H1 (cell line): ENCODE results near the gene PKP3. TPM values are rescaled to one million over a fixed set of nuclear protein-coding genes. Genes with fewer than 3 reads are reported as not detected.

Experiments used
- CTCF ChIA-PET: fragments of 300-600 bp; sonication (Branson Sonifier 250); formaldehyde crosslinking; loops from one replicate; lab custom pipeline; 2021; ENCODE audit not compliant: partially characterized antibody; lab: Charles Lee
- POLR2A ChIA-PET: fragments of 300-600 bp; sonication (Branson Sonifier 250); formaldehyde crosslinking; loops from one replicate; lab custom pipeline; 2021; ENCODE audit warnings: inconsistent platforms; ENCODE audit not compliant: partially characterized antibody; lab: Charles Lee
- DNase-seq, 2 experiments: peaks; one replicate each; pipeline versions ENCODE4 v3.0.0 to v3.0.0-alpha.2; 2010 to 2022; ENCODE audit warnings: low spot score in 2 of 2, low read depth in 1 of 2, mixed read lengths in 1 of 2
- FAIRE-seq: peaks from 2 replicates; lab custom pipeline; 2011; peaks lifted over from hg19 to GRCh38; lab: Jason Lieb, UNC
- H2AFZ ChIP-seq: 2 replicates; pipeline ENCODE4 v1.8.1; 2012; ENCODE audit warnings: low read length, inconsistent platforms
- H2AK5ac ChIP-seq: 2 replicates; pipeline ENCODE4 v1.6.1; 2013; ENCODE audit warnings: low read depth, low read length
- H2BK120ac ChIP-seq: replicated peaks from 2 replicates; pipeline ENCODE3; 2013; ENCODE audit warnings: low read depth, low read length, inconsistent platforms
- H2BK12ac ChIP-seq: 2 replicates; pipeline ENCODE4 v1.6.1; 2013; ENCODE audit warnings: low read depth, low read length
- H2BK15ac ChIP-seq: 2 replicates; pipeline ENCODE4 v1.6.1; 2013; ENCODE audit warnings: low read length
- H2BK20ac ChIP-seq: 2 replicates; pipeline ENCODE4 v1.6.1; 2013; ENCODE audit warnings: low read length
- H2BK5ac ChIP-seq: 2 replicates; pipeline ENCODE4 v1.6.1; 2013; ENCODE audit warnings: low read depth, low read length
- H3K14ac ChIP-seq: 2 replicates; pipeline ENCODE4 v1.6.1; 2013; ENCODE audit warnings: inconsistent platforms; ENCODE audit not compliant: insufficient read length
- H3K18ac ChIP-seq: 2 replicates; pipeline ENCODE4 v1.6.1; 2013; ENCODE audit warnings: low read length; ENCODE audit errors: extremely low read depth
- H3K23ac ChIP-seq: 2 replicates; pipeline ENCODE4 v1.6.1; 2013; ENCODE audit warnings: inconsistent platforms; ENCODE audit not compliant: insufficient read length
- H3K23me2 ChIP-seq: 2 replicates; pipeline ENCODE4 v1.6.1; 2013; ENCODE audit warnings: low read depth, low read length
- H3K27ac ChIP-seq: 2 replicates; pipeline ENCODE4 v1.6.1; 2011; ENCODE audit warnings: low read depth, low read length, inconsistent platforms
- H3K27me3 ChIP-seq, 4 experiments: replicated peaks in 1 of 4; 1 replicate in 1 of 4; 2 replicates in 3 of 4; pipeline versions ENCODE4 v1.6.1 to v1.8.1; 2011 to 2013; ENCODE audit warnings: low read length in 3 of 4, mild to moderate bottlenecking in 3 of 4, inconsistent platforms in 2 of 4, mixed read lengths in 2 of 4, moderate library complexity in 1 of 4; ENCODE audit not compliant: control insufficient read depth in 3 of 4, insufficient read depth in 3 of 4; ENCODE audit errors: extremely low read depth in 1 of 4
- H3K36me3 ChIP-seq, 4 experiments: 2 replicates each; pipeline versions ENCODE4 v1.6.1 to v1.8.1; 2011 to 2013; ENCODE audit warnings: mild to moderate bottlenecking in 4 of 4, low read length in 3 of 4, moderate library complexity in 2 of 4, control low read depth in 1 of 4, inconsistent platforms in 1 of 4; ENCODE audit not compliant: insufficient read depth in 4 of 4, control insufficient read depth in 2 of 4
- H3K4ac ChIP-seq: replicated peaks from 2 replicates; pipeline ENCODE3; 2013; ENCODE audit warnings: low read length, low read depth, mixed read lengths, inconsistent platforms; ENCODE audit not compliant: insufficient read length
- H3K4me1 ChIP-seq, 4 experiments: replicated peaks in 1 of 4; 1 replicate in 1 of 4; 2 replicates in 3 of 4; pipeline versions ENCODE4 v1.6.1 to v1.8.1; 2011 to 2013; ENCODE audit warnings: low read length in 3 of 4, inconsistent platforms in 2 of 4, mixed read lengths in 1 of 4; ENCODE audit not compliant: insufficient read depth in 4 of 4, control insufficient read depth in 3 of 4
- H3K4me2 ChIP-seq, 2 experiments: 2 replicates each; pipeline versions ENCODE4 v1.6.1 to v1.8.1; 2011 to 2013; ENCODE audit warnings: low read depth in 2 of 2, low read length in 2 of 2, control low read depth in 1 of 2, inconsistent platforms in 1 of 2, mild to moderate bottlenecking in 1 of 2; ENCODE audit not compliant: insufficient read depth in 1 of 2
- H3K4me3 ChIP-seq, 4 experiments: fragments of 200-600, 300-600 bp in 1 of 4; sonication (generic), shearing (Covaris generic), sonication (Bioruptor Twin) in 1 of 4; 2 replicates each; pipeline versions ENCODE4 v1.5.1 to v1.8.1; 2011 to 2016; ENCODE audit warnings: low read length in 4 of 4, low read depth in 3 of 4, control low read depth in 2 of 4, inconsistent platforms in 2 of 4, mild to moderate bottlenecking in 2 of 4, mixed read lengths in 1 of 4, moderate library complexity in 1 of 4; ENCODE audit not compliant: insufficient read depth in 2 of 4; ENCODE audit errors: extremely low read depth in 1 of 4
- H3K56ac ChIP-seq: replicated peaks from 2 replicates; pipeline ENCODE3; 2013; ENCODE audit warnings: low read depth, mild to moderate bottlenecking, mixed read lengths, low read length, inconsistent platforms; ENCODE audit not compliant: insufficient read length
- H3K79me1 ChIP-seq: 2 replicates; pipeline ENCODE4 v1.6.1; 2013; ENCODE audit warnings: low read depth, low read length, control low read depth
- H3K79me2 ChIP-seq, 2 experiments: 2 replicates each; pipeline versions ENCODE4 v1.6.1 to v1.8.1; 2012 to 2013; ENCODE audit warnings: low read length in 2 of 2, mild to moderate bottlenecking in 2 of 2, inconsistent platforms in 1 of 2; ENCODE audit not compliant: insufficient read depth in 2 of 2, control insufficient read depth in 1 of 2
- H3K9ac ChIP-seq, 4 experiments: replicated peaks in 1 of 4; 1 replicate in 1 of 4; 2 replicates in 3 of 4; pipeline versions ENCODE4 v1.6.1 to v1.8.1; 2011 to 2013; ENCODE audit warnings: low read depth in 3 of 4, low read length in 3 of 4, control low read depth in 2 of 4, mild to moderate bottlenecking in 2 of 4, moderate library complexity in 2 of 4, inconsistent platforms in 1 of 4; ENCODE audit errors: extremely low read depth in 1 of 4
- H3K9me3 ChIP-seq, 2 experiments: 2 replicates each; pipeline versions ENCODE4 v1.6.1 to v1.8.1; 2012 to 2013; ENCODE audit warnings: mild to moderate bottlenecking in 2 of 2, moderate library complexity in 2 of 2, control low read depth in 1 of 2, inconsistent platforms in 1 of 2, low read depth in 1 of 2, low read length in 1 of 2, mixed read lengths in 1 of 2; ENCODE audit not compliant: insufficient read depth in 2 of 2
- H4K20me1 ChIP-seq, 2 experiments: replicated peaks in 1 of 2; 2 replicates each; pipeline versions ENCODE3 to v1.8.1; 2011 to 2013; ENCODE audit warnings: inconsistent platforms in 2 of 2, low read length in 2 of 2, mild to moderate bottlenecking in 1 of 2; ENCODE audit not compliant: insufficient read depth in 2 of 2, control insufficient read depth in 1 of 2
- H4K5ac ChIP-seq: 2 replicates; pipeline ENCODE4 v1.6.1; 2013; ENCODE audit warnings: low read length, low read depth, mixed read lengths, inconsistent platforms; ENCODE audit not compliant: insufficient read length
- H4K8ac ChIP-seq: 2 replicates; pipeline ENCODE4 v1.8.0; 2013; ENCODE audit warnings: mild to moderate bottlenecking, moderate library complexity, low read length, inconsistent platforms; ENCODE audit not compliant: insufficient read depth; ENCODE audit errors: extremely low read depth
- H4K91ac ChIP-seq: replicated peaks from 2 replicates; pipeline ENCODE3; 2013; ENCODE audit warnings: low read length, mixed read lengths, inconsistent platforms; ENCODE audit not compliant: insufficient read length
- ASH2L ChIP-seq: fragments of 200-600, 300-600 bp; sonication (generic); IDR thresholded peaks from one replicate; pipeline ENCODE4 v1.7.1; 2017; ENCODE audit warnings: low read length
- EP300 ChIP-seq, 2 experiments: IDR thresholded peaks; 1 replicate in 1 of 2; 2 replicates in 1 of 2; pipeline ENCODE4 v1.6.1; 2011 to 2012; ENCODE audit warnings: low read depth in 2 of 2, low read length in 2 of 2, mild to moderate bottlenecking in 2 of 2, borderline replicate concordance in 1 of 2, inconsistent platforms in 1 of 2, moderate library complexity in 1 of 2
- FOSL1 ChIP-seq: IDR thresholded peaks from 2 replicates; pipeline ENCODE4 v1.6.1; 2011; ENCODE audit warnings: mild to moderate bottlenecking, low read depth, low read length, moderate library complexity; ENCODE audit not compliant: insufficient read depth
- GTF2F1 ChIP-seq: IDR thresholded peaks from 2 replicates; pipeline ENCODE4 v1.6.1; 2012; ENCODE audit warnings: low read depth, low read length, improper control_type of control experiment, borderline replicate concordance
- HDAC6 ChIP-seq: IDR thresholded peaks from one replicate; pipeline ENCODE4 v1.7.1; 2012; ENCODE audit warnings: low read depth, mild to moderate bottlenecking, inconsistent platforms, low read length, moderate library complexity
- POLR2A ChIP-seq, 2 experiments: IDR thresholded peaks; 1 replicate in 1 of 2; 2 replicates in 1 of 2; pipeline ENCODE4 v1.6.1; 2011; ENCODE audit warnings: low read depth in 2 of 2, low read length in 2 of 2, mild to moderate bottlenecking in 2 of 2; ENCODE audit errors: control extremely low read depth in 1 of 2
- POLR2AphosphoS5 ChIP-seq: IDR thresholded peaks from 2 replicates; pipeline ENCODE4 v1.6.1; 2011; ENCODE audit warnings: low read depth, low read length
- RXRA ChIP-seq: IDR thresholded peaks from 2 replicates; pipeline ENCODE4 v1.6.1; 2011; ENCODE audit warnings: low read depth, mild to moderate bottlenecking, low read length, moderate library complexity; ENCODE audit not compliant: insufficient read depth
- SIRT6 ChIP-seq: IDR thresholded peaks from one replicate; pipeline ENCODE4 v1.7.1; 2012; ENCODE audit warnings: low read length, inconsistent platforms
- TAF1 ChIP-seq: IDR thresholded peaks from 2 replicates; pipeline ENCODE4 v1.6.1; 2011; ENCODE audit warnings: mild to moderate bottlenecking, low read depth, low read length
- TBP ChIP-seq: IDR thresholded peaks from 2 replicates; pipeline ENCODE4 v1.6.1; 2011; ENCODE audit warnings: low read depth, low read length, improper control_type of control experiment
- WGBS, 2 experiments: shearing (Covaris generic) in 1 of 2; methylation state at CpG; one replicate each; pipeline versions ENCODE4 v1.1.6 to v1.1.7; 2013 to 2015; ENCODE audit warnings: low lambda C conversion rate in 2 of 2, mixed read lengths in 2 of 2, inconsistent platforms in 1 of 2, low coverage in 1 of 2, missing lambda C conversion rate in 1 of 2; ENCODE audit not compliant: insufficient replicate concordance in 2 of 2, insufficient coverage in 1 of 2, insufficient read length in 1 of 2; ENCODE audit errors: extremely low coverage in 1 of 2, missing lambda C conversion rate in 1 of 2; 5-methylcytosine and 5-hydroxymethylcytosine counted together
- polyA plus RNA-seq, 7 experiments: library from polyadenylated mRNA; depleted of rRNA in 3 of 7; stranded (reverse) in 5 of 7; unstranded in 2 of 7; fragments of >200 nt in 5 of 7; fragments of 200-250 nt in 2 of 7; gene quantifications; 1 replicate in 5 of 7; 2 replicates in 1 of 7; 4 replicates in 1 of 7; pipeline versions ENCODE4 v1.2.1 to v1.2.3, GENCODE V29; 2011 to 2013; ENCODE audit warnings: missing spikeins in 2 of 7, mixed read lengths in 2 of 7
- total RNA-seq: library from RNA; stranded (reverse); fragmentation: NEBNext Ultra II Directional; extraction: Animal tissue kit (Norgen Biotek cat#: 25700); gene quantifications from 2 replicates; pipeline ENCODE4 v1.2.1, GENCODE V29; 2021

The PKP3 gene
- total and polyA plus RNA-seq, 2 of the 8 experiments (the other 6 are each of a cell fraction or from before 2014, with no cell fraction given), result 16.7 to 28.7 TPM

DNA sequence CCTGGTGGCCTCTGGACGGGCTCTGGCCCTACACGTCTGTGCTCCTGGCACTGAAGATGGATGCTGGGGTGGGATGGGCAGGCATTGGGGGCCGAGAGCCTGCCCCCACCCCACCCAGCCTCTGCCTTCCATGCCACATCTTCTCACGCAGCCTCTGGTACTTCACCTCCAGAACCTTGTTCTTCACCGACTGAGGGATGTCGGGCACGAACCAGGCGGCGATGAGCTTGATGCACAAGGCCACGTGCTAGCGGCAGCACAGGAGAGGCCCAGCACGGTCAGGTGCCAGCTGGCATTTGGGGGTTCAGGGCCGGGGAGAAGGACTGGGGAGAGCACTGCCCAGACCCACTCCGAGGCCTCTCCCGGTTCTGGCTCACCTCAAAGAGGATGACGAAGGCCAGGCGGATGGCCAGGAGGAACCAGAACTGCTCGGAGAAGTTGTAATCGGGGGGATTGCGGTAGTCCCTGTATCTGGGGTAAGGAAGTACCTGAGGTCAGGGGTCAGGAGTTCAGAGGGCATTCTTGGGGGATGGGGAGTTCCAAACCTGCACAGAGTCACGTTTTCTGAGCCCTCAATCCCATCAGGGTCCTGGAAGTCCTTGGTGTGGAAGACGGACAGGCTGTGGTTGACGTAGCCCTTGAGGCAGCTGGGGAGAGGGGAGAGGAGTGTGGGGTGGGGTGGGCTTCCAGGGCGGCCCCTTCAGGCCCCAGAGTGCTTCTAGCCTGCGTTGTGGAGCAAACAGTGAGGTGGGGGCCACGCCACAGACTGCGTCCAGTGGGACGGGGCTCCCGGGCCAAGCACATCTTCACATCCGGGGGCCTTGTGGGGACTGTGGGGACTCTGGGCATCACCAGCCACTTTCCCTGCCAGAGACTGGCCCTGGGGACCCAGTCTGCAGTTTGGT is 24.6 kb downstream of the PKP3 start:
- TF ChIP-seq TAF1, result no peak
- TF ChIP-seq POLR2A (IDR thresholded peaks at IDR 0.05; ENCODE audit: control extremely low read depth in 1 of 2, low read depth in 2 of 2, low read length in 2 of 2), result no peak
- no peak for TF ChIP-seq ASH2L
- TF ChIP-seq SIRT6, result no peak
- no peak for TF ChIP-seq FOSL1
- no peak for TF ChIP-seq EP300 (IDR thresholded peaks at IDR 0.05; ENCODE audit: borderline replicate concordance in 1 of 2, low read depth in 2 of 2, low read length in 2 of 2)
- TF ChIP-seq POLR2AphosphoS5, result no peak
- TF ChIP-seq RXRA, result no peak
- no peak for TF ChIP-seq TBP
- no peak for TF ChIP-seq HDAC6
- TF ChIP-seq GTF2F1, result no peak
- Histone ChIP-seq H2BK12ac (peak overlapping the region; percentile 5; the same call in 1 of the 2 replicates), H3K36me3 (no peaks in the 10 kb centered on the region; a peak in 1 of 8 replicates), H3K9ac (no peak overlapping the region), H3K9me3 (no peaks in the 10 kb centered on the region), H2BK120ac (no peak overlapping the region), H3K79me2 (peaks cover 0 to 14% of the 10 kb centered on the region in 2 experiments; a peak in 1 of 4 replicates), H3K4me1 (peaks cover 0 to 26% (median 16%) of the 10 kb centered on the region in 4 experiments; a peak in 6 of 7 replicates), H3K18ac (no peak overlapping the region; the same call in 1 of the 2 replicates), H2BK20ac (no peak overlapping the region), H4K8ac (no peak overlapping the region), H3K4me3 (no peak overlapping the region), H3K4ac (no peak overlapping the region), H3K56ac (no peak overlapping the region), H3K23me2 (peaks cover 9% of the 10 kb centered on the region; the same call in 1 of the 2 replicates), H2AK5ac (no peak overlapping the region; the same call in 1 of the 2 replicates), H3K27ac (no peak overlapping the region), H3K4me2 (no peak overlapping the region), H4K91ac (peak overlapping the region; percentile 3), H3K14ac (no peak overlapping the region), H2BK15ac (0 out of 2 replicates have a peak overlapping the region, but pooled peaks have one; percentile 81), H3K23ac (no peak overlapping the region), H2AFZ (no peak overlapping the region), H3K79me1 (peaks cover 5% of the 10 kb centered on the region), H2BK5ac (no peak overlapping the region), H4K20me1 (peaks cover 5 to 7% of the 10 kb centered on the region in 2 experiments), H3K27me3 (peaks cover 0 to 13% (median 4%) of the 10 kb centered on the region in 4 experiments; a peak in 5 of 7 replicates), H4K5ac (no peak overlapping the region)
- no peak for FAIRE-seq
- DNase-seq, result peak in 1 of 2 experiments; percentile 41
- 91% methylated on average over 29 of the region's 30 CpGs; no CpG with 5 or more reads in 1 of the 2 experiments for WGBS, 2 experiments
- CTCF ChIA-PET, result interaction anchor here (1.2 kb wide), 1 partner anchor 30 kb away, joined by 4 read pairs; no protein-coding TSS in a partner anchor
- POLR2A ChIA-PET, result interaction anchor here (1.1 to 5.5 kb wide), 4 partner anchors 13 to 118 kb away, joined by 3 to 41 read pairs (median 19); partner anchors contain the start of genes HRAS and PTDSS2
